Left kidney (tissue), 2 donors: ENCODE data around the gene ALG14. TPM values are rescaled to one million over a fixed set of nuclear protein-coding genes. Genes with fewer than 3 reads are reported as not detected.
A peak's percentile ranks its signal among the peaks of the same experiment; 100 is the strongest.
"Not testable (repeated sequence)": the region's sequence is repeated elsewhere in the genome, so short reads cannot be mapped to it uniquely, and the experiment has no call there.

Experiments
- DNase-seq: peaks from one replicate; pipeline ENCODE4 v3.0.0-alpha.2; 2013
- polyA plus RNA-seq: library from polyadenylated mRNA; unstranded; fragments of 120-200 nt; gene quantifications from one replicate; pipeline ENCODE4 v1.2.1, GENCODE V29; 2013; ENCODE audit not compliant: insufficient read length

The ALG14 gene
- polyA plus RNA-seq, 1 donor, result 9.5 TPM

DNA sequence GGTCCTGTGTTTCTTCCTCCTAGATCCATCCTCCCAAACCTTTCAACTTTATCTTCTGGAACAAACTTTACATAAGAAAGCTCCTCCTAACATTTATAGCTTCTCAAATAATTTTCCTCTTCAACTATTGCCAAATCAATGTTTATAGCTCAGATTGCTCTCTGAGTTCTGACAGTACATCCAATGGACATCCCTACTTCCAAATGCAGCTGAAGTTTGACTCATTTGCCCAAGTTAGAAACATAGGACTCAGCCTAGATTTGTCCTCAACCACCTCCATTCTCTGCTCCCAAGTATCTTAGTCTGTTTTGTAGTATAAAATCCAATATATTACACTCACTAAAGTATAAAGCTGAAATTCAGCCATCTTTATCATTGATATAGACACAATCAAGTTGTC is 62.6 kb downstream of the ALG14 start:
- no peak for DNase-seq

DNA sequence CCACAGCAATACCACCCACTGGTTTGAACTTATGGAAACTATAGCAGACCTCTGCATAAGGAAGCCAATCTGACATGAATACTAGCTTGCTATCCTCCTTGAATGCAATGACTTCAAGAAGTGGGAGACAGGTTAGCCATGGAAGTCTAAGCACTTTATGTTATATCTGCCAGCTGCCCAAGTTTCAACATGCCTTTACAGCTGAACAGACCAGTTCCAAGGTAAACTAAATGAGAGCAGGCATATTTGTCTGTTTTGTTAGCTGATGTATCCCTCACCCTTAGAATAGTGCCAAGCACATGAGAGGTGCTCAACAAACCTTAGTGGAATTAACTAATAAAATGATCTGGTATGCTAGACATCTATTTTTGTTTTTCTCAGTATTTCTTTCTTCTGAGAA is 65.1 kb downstream of the ALG14 start:
- no peak for DNase-seq

DNA sequence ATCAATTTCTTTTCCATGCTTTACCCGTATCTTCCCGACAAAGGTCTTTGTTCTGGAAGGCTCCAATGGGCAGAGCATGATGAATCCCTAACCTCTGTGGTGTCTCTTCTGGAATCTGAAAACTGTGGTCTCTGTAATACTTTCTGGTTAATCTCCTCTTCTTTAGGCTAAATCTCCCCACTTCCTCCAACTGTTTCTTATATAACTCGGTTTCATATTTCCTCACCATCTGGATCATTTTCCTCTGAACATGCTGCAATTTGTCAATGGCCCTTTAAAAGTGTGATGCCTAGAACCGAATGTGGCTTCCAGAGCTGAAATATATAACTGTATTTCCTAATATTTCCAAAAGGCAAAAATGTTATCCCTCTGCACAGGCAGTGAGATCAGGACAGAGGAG is 66.1 kb downstream of the ALG14 start:
- DNase-seq, result no peak

DNA sequence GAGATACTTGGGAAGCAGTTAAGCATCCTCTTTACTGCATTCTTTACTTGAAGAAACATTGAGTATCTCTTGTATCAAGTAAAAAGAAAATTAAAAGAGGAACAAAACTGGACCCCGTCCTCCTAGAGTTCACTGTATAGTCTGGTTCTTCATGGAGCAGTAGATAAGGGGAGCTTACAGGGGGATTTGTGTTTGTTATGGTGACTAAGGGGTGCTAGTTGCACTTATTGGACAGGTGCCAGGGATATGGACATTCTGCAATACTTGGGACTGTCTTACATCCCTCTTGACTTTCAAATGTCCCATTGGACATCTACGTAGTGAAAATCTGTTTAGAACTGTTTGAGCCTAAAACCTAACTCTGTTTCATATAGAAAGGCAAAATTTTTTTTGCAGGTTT is 67.2 kb downstream of the ALG14 start:
- DNase-seq, result no peak

DNA sequence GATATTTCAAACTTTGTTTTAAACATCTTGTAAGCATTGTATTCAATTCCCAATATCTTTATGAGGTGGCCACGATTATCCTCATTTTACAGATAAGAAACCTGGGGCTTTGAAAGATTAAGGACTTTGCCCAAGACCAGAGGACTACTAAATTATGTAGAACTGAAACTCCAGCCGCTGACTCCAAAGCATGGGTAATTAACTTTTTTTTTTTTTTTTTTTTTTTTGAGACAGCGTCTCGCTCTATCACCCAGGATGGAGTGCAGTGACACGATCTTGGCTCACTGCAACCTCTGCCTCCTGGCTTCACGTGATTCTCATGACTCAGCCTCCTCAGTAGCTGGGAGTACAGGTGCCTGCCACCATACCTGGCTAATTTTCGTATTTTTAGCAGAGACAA is 68.7 kb downstream of the ALG14 start:
- DNase-seq, result no peak

DNA sequence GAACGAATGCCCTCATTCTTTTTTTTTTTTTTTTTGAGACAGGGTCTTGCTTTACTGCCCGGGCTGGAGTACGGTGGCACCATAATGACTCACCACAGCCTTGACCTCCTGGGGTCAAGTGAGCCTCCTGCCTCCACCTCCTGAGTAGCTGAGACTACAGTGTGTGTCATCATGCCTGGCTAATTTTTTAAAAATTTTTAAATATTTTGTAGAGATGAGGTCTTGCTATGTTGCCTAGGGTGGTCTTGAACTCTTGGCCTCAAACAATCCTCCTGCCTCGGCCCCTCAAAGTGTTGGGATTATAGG is 69.4 kb downstream of the ALG14 start:
- no peak for DNase-seq

DNA sequence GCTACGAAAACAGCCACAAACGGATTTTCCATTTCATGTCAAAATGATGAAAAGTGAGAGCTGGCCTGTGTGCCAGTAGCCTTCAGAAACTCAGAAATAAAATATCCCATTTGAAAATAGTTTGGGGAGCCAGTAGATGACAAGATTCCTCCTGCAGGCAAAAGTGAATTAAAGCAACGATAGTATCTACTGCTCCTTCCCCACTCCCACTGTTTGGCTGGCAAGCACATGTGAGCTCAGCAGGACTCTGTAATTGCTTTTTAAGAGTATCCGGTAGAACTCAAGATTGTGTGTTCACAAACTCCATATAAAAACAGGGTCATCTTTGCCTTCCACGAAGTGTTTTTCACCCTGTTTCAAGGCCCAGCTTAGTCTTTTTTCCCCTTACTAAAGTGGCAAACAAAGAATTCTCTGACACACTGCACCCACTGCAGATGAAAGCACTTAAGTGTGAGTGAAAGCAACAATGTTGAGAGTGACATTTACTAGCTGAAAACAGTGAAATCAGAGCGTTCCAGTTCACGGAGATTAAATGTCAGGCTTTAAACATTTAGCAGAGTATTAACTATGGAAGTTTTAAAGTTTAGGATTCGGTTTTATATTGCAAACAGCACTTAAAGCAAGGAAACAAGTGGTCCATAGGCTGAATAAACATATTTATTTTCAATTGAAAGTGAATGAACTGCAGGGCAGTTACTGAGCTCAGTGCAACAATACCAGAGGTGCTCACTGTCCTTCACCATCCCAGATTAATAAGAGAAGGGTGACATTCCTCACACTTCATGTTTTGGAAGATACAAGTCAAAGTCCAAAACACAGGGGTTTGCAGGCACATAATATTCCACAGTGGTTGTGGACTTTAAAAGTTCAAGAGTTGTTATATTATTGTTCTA is 70.0 kb downstream of the ALG14 start:
- DNase-seq, result peak; percentile 54

DNA sequence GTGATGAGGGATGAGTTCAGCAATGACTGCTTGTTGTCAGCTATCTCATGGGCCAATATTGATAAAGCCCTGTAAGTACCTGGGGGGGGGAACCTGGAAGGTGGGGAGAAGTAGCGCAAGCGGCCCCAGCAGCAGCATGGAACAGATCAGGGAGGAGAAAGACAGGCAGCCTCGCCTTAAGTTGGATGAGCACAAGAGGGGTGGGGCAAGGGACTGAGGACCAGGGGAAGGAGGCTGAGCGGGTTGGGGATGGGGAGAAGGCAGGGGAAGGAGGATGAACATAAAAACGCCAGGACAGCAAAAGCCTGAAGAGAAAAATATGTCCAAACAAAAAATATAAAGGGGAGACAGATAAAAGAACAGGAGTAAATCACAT is 70.6 kb downstream of the ALG14 start:
- no peak for DNase-seq

DNA sequence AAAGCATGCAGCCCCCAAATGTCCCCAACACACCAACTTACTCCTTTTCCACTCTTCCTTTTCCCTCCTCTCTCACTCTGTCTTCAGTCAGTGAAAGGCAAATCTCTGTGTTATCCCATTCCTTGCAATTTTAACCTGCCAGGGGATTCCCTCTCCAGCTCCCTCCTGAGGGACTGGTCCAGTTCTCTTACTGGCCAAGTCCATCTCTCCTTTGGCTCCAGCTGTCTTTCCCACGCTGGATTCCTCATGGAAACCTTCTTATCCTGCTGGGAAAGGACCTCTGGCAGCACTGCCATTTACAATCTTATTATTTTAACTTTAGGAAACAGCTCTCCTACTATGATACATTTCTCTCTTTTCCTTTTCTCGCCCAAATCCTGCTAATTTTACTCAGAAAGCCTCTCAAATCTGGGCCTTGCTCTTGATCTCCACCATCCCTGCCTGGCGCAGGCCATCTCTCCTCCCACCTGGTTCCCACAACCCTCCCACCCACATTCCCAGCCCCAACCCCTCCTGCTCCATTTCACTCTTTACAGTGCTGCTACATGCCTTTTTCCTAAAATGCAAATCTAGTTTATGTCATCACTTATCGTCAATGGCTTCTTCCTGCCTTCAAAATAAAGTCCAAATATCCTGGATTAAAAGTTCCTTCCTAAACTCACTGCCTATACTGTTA is 73.2 kb downstream of the ALG14 start:
- no peak for DNase-seq

DNA sequence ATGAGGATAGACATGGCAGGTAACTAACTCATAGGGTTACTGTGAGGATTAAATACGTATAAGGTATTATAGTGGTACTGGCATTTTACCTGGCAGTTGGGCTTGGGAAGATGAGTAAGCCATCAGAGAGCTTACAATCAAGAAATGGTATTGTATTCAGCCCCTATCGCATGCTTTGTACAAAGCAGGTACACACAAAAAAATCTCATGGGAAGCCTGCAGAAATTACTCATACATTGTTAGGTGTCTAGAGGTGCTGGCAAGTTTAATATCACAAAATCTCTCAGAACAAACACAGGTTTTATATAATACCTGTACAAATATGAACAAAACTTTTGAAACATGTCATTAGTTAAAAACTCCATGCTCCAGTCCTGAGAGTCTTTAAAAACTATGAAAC is 74.0 kb downstream of the ALG14 start:
- no peak for DNase-seq

DNA sequence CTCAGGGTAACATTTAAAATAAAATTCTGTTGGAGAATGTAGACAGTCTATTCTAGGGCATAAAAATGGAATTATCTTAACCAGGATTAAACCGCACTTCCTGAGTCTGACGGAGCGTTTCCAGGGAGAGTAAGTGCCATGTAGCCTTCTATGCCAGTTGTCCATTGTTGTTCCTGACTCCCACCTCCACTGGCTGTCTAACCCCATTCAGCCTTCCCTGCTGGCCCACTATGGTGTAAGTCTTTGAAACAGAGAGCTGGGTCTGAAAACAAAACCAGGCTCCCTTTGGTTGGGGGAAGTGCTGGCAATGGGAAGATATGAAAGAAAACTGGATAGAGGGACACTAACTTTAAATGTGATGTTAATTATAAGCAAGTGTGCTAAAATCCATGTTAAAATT is 74.6 kb downstream of the ALG14 start:
- no peak for DNase-seq

DNA sequence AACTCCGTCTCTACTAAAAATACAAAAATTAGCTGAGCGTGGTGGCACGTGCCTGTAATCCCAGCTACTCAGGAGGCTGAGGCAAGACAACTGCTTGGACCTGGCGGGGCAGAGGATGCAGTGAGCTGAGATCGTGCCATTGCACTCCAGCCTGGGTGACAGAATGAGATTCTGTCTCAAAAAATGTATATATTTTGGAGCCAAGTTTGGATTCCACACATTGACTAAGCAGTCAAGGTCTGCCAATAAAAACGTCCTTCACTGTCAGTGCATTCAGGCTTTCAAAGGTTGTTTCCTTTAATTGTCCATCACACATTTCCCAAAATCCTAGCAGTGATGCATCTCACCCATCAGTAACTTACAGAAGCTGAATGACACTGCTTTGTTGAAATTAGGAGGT is 77.2 kb downstream of the ALG14 start:
- not testable (repeated sequence) for DNase-seq

DNA sequence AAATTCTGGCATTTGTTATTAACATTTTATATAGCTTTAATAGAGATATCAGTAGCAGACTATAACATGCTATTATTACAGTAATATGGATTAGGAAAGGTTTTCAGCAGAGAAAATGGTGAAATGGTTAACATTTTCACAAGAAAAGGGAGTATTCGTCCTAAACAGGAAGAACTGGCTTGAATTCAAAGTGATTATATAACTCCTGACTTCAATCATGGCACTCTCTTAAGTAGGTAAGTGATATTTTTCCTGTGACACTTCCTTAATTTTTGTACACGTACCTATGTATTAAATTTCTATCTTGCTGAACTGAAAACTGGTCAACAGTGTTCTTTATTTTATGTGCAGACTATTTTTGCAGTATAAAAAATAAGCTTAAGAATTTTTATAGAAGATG is 77.9 kb downstream of the ALG14 start:
- DNase-seq, result no peak

DNA sequence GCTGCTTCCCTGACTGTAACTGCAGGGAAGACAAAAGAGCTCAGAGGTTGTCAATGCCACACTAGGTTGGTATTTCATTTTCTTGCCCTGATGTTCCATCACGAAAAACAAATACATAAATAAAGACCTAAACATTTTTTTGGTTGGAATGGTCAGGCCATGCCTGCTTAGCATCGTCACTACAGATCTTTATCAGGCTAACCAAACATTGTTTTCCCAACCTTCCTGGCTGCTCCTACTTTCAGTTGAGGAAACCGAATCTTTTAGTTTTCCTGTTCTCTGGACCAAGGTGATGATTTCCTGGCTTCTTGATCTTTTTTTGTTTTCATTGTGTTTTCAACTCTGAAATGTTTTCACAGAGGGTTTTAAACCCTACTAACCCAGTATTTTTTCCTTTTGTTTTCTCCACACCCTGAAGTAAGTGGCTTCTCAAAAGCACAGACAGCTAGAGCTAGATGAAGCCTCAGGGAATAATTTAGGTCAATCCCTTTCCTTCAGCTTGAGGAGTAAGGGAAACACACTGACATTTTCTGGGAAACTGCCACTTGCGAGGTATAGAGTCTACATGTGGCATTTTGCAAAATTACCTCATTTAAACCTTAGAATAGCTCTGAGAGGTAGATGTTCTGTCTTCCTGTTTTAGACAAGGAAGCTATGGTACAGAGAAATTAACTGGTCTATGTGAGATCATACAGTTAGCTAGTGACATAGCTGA is 78.7 kb downstream of the ALG14 start:
- DNase-seq, result no peak

DNA sequence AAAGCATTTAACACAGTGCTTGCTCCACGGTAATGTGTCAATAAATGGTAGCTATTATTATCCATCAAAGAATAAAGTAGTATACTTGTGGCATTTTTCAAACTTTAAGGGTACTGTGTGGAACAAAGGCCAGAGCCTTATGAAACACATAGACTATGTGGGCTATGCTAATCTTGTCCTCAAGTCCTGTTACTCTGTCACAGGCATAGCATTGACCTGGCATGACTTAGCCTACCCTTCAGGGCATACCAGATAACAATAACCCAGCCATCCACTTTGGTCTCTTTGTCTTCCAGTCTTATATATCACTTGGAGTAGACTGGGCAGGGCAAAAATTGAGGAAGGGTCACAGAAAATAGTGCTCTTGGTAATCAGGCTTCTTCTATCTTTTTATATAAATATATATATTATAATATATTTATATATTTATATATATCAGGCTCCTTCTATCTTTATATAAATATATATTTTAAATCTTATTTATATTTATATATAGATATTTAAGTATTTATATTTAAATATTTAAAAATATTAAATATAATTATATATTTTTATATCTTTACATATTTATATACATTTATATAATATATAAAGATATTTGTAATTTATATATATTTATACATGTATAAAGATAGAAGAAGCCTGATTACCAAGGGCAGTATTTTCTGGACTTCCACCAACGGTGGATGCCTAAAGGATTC is 79.7 kb downstream of the ALG14 start:
- no peak for DNase-seq

DNA sequence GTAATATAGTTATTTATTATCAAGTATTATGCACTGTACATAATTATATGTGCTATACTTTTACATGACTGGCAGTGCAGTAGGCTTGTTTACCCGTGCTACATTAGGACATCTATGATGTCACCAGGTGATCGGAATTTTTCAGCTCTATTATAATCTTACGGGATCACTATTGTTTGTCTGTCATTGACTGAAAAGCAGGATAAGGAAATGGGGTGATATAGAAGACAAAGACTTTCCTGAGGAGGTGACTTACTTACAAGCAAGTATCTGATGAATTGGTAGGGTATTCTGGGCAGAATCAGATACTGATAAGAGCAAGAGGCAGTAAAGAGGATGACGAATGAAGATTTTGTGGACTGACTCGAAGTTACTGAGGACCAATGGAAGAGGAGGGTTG is 80.6 kb downstream of the ALG14 start:
- DNase-seq, result no peak

DNA sequence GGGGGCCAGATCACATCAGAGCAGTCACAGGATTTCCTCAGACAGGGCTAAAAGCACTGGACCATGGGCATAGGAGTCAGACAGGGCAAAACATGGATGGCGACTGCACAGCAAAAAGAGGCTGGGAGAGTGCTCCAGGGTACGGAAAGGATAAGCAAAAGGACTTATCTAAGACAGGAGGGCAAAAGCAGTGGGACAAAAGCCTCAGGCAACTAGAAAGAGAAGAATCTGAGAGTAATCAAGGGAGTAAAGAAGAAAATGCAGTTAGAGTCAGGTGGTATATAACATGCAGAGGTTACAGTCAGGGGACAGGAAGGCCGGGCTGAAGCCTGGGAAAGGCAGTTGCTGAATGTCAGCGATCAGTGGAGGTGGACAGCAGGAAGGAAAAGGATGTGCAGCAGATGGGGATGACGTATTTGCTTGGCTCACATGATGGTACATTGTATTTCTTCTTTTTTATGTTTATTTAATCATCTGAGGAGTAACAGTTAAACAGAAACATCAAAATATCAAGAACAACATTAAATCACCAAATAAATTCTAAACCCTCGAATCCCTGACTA is 82.8 kb downstream of the ALG14 start:
- DNase-seq, result no peak

DNA sequence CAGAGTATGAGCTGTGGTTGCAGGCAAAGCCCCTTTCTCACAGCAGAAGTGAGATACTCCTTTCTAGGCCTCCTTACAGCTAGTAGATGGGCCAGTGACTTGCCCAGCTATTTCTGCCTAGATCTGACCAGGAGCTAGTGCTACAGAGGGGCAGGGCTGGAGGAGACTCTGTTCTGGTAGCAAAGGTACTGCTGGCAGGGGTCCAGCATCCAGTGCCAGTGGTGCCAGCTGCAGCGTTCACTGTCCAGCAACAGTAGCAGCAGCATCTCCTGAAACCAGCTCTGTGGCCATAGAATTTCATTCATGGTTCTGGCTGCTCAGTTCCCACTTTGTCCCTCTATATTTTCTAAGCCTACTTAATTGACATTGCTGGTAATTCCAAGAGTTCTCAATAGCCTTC is 83.4 kb downstream of the ALG14 start:
- no peak for DNase-seq

DNA sequence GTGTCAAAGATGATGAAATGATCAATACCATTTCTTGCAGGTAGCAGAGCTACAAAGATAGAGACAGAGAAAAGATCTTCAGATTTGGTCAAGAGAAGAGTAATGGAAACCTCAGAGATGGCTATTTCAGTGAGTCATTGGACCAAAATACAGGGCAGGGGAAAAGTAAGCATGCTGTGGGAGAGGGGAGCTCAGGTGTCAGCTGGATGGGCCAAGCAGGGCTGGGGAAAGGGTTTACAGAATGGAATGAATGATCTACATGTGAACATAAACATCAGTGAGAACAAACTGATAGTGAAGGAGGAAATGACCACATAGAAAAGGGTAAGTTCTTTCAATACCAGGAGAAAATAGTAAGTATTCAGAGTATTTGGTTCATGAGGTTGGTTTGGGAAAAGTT is 84.4 kb downstream of the ALG14 start:
- no peak for DNase-seq

DNA sequence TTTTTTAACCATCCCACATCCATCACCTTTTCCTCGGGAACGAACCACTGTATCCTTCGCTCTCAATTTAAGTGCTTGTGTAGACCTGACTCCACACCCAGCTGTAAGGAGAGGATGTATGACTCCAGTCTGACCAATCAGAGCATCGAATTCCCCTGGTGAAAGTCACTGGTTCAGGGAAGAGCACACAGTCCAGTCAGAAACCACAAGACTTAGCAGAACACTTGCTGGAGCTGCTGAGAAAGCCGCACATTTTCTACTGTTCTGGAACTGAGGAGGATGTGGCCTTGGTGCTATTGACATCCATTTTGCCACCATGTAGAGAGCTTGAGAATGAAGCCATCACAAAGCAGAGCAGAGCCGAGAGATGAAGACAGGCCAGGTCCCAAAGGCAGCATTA is 86.0 kb downstream of the ALG14 start:
- DNase-seq, result no peak

DNA sequence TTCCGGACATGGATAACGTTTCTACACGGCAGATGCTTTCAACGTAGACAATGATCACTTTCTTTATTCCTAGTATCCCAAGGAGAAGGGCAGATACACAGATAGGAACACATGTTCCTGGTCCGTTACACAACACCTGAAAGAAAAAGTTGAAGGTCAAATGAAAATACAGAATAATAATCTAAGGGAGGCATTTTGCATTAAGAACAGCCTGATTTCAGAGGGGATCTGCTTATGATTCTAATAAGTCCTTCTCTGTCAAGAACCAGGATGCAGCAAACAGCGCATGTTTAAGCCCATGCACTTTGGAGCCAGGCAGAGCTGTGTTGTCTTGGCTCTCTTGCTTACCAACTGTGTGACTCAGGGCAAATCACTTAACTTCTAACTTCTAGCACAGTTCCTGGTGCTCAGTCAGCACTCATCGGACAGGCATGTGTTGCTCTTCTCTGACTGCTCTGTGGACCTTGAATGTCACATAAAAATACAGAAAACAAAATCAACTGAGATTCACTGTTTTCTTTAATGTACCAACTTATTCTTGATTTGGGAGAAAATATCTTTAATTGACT is 89.5 kb downstream of the ALG14 start:
- no peak for DNase-seq

DNA sequence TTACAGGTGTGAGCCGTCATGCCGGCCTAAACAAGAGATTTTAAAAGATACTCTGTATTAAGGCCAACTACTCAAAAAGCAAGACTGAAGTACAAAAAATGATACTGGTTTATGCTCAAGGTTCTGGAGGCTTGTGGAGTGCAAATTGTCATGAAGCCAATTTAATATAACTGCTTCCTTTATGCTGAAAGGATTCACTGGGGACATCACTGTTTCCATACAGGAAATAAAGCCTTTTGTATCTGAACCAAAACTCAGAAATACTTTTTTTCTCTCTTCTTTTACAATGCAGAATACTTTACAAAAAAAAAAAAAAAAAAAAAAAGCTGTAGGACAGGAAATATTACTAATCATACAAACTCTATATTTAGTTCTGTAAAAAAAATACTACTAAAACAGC is 90.4 kb downstream of the ALG14 start:
- DNase-seq, result no peak
